K562 (cell line): ENCODE results near the gene ANAPC10. TPM values are rescaled to one million over a fixed set of nuclear protein-coding genes. Genes with fewer than 3 reads are reported as not detected.
A peak's percentile ranks its signal among the peaks of the same experiment; 100 is the strongest.

Experiments used
- ATAC-seq: fragments of 200-7000 bp; cut with Tn5 transposase; 3 replicates; pipeline ENCODE4 v1.9.1; 2020; ENCODE audit warnings: moderate library complexity
- BruUV-seq: library from RNA; stranded (reverse); fragments of 400-500 nt; replicated peaks from 2 replicates; lab custom pipeline; 2021; lab: Mats Ljungman, UMichigan
- CTCF ChIA-PET: fragments of 300-600 bp; formaldehyde crosslinking; extraction: SDS; loops from one replicate; lab custom pipeline; 2021; ENCODE audit warnings: low intra/inter-chr PET ratio; lab: Yijun Ruan, JAX
- POLR2A ChIA-PET: fragments of 300-600, 350-650 bp; sonication (Branson Sonifier 250); formaldehyde crosslinking; extraction: SDS; loops from one replicate; lab custom pipeline; 2021; ENCODE audit warnings: antibody characterized with exemption, inconsistent platforms; lab: Yijun Ruan, JAX
- DNase-seq, 4 experiments: peaks; one replicate each; pipeline versions ENCODE4 v3.0.0 to v3.0.0-alpha.2; 2011 to 2018; ENCODE audit warnings: low spot score in 3 of 4, mixed read lengths in 3 of 4; ENCODE audit errors: extremely low read depth in 1 of 4
- FAIRE-seq: peaks from 2 replicates; lab custom pipeline; 2011; peaks lifted over from hg19 to GRCh38; lab: Jason Lieb, UNC
- H2AFZ ChIP-seq: 2 replicates; pipeline ENCODE4 v1.6.0; 2011; ENCODE audit warnings: low read depth, low read length, control low read depth, inconsistent platforms
- H3K27ac ChIP-seq: fragments of 200-600 bp; 3 replicates; pipeline ENCODE4 v1.8.0; 2011; ENCODE audit warnings: low read depth, mild to moderate bottlenecking, control low read depth, inconsistent platforms, low read length, moderate library complexity, mixed read lengths; ENCODE audit errors: extremely low read depth
- H3K27me3 ChIP-seq, 2 experiments: fragments of 300-600 bp in 1 of 2; 2 replicates in 1 of 2; 3 replicates in 1 of 2; pipeline versions ENCODE4 v1.6.0 to v1.8.0; 2011; ENCODE audit warnings: inconsistent platforms in 2 of 2, low read length in 2 of 2, mild to moderate bottlenecking in 1 of 2, mixed read lengths in 1 of 2, moderate library complexity in 1 of 2; ENCODE audit not compliant: control insufficient read depth in 2 of 2, insufficient read depth in 2 of 2
- H3K36me3 ChIP-seq: fragments of 300-600 bp; 3 replicates; pipeline ENCODE4 v1.8.0; 2011; ENCODE audit warnings: mild to moderate bottlenecking, low read length, inconsistent platforms; ENCODE audit not compliant: control insufficient read depth, insufficient read depth
- H3K4me1 ChIP-seq, 2 experiments: fragments of 200-600 bp in 1 of 2; replicated peaks in 1 of 2; 2 replicates in 1 of 2; 3 replicates in 1 of 2; pipeline versions ENCODE4 v1.5.1 to v1.8.0; 2011; ENCODE audit warnings: inconsistent platforms in 2 of 2, low read length in 2 of 2, mild to moderate bottlenecking in 1 of 2, mixed read lengths in 1 of 2, moderate library complexity in 1 of 2; ENCODE audit not compliant: control insufficient read depth in 2 of 2, insufficient read depth in 2 of 2
- H3K4me2 ChIP-seq: 2 replicates; pipeline ENCODE4 v1.6.1; 2011; ENCODE audit warnings: low read length, control low read depth, inconsistent platforms, mixed read lengths; ENCODE audit not compliant: insufficient read depth
- H3K4me3 ChIP-seq: fragments of 200-600 bp; sonication (generic), shearing (Covaris generic); 2 replicates; pipeline ENCODE4 v1.5.1; 2016; ENCODE audit warnings: control low read depth, inconsistent platforms
- H3K79me2 ChIP-seq: fragments of 200-600 bp; 3 replicates; pipeline ENCODE4 v1.8.0; 2011; ENCODE audit warnings: low read length, inconsistent platforms; ENCODE audit not compliant: control insufficient read depth, insufficient read depth
- H3K9ac ChIP-seq, 2 experiments: 2 replicates each; pipeline versions ENCODE4 v1.6.0 to v1.6.1; 2011; ENCODE audit warnings: low read depth in 2 of 2, low read length in 2 of 2, control low read depth in 1 of 2, inconsistent platforms in 1 of 2, mild to moderate bottlenecking in 1 of 2, mixed read lengths in 1 of 2; ENCODE audit not compliant: insufficient read depth in 1 of 2
- H3K9me1 ChIP-seq: one replicate; pipeline ENCODE4 v1.6.0; 2011; ENCODE audit warnings: inconsistent platforms, mild to moderate bottlenecking, low read length, moderate library complexity; ENCODE audit not compliant: control insufficient read depth, insufficient read depth
- H3K9me3 ChIP-seq: replicated peaks from 2 replicates; pipeline ENCODE4 v1.5.1; 2011; ENCODE audit warnings: low read depth, low read length, inconsistent platforms; ENCODE audit not compliant: control insufficient read depth, insufficient read depth
- H4K20me1 ChIP-seq: replicated peaks from 2 replicates; pipeline ENCODE4 v1.6.1; 2011; ENCODE audit warnings: low read length, inconsistent platforms, mixed read lengths; ENCODE audit not compliant: control insufficient read depth, insufficient read depth
- BACH1 ChIP-seq: fragments of 200-800 bp; sonication (Bioruptor generic); IDR thresholded peaks from 2 replicates; pipeline ENCODE4 v1.6.1; 2016; ENCODE audit warnings: missing genetic modification characterization, missing compliant biosample characterization
- CEBPB ChIP-seq: fragments of 450-650 bp; IDR thresholded peaks from 2 replicates; pipeline ENCODE4 v1.6.1; 2016; ENCODE audit warnings: missing genetic modification characterization, missing compliant biosample characterization
- CEBPG ChIP-seq, 3 experiments: fragments of 200-800 bp in 1 of 3; sonication (Bioruptor generic) in 1 of 3; sonication (generic) in 1 of 3; formaldehyde crosslinking in 1 of 3; IDR thresholded peaks in 2 of 3; conservative IDR thresholded peaks in 1 of 3; 2 replicates each; pipeline versions ENCODE4 v1.6.1 to v1.8.0; 2016 to 2022; ENCODE audit warnings: missing compliant biosample characterization in 2 of 3, missing genetic modification characterization in 2 of 3, mild to moderate bottlenecking in 1 of 3, missing genetic modification reagents in 1 of 3
- CXXC5 ChIP-seq: fragments of 250-450 bp; sonication (Bioruptor Pico); IDR thresholded peaks from 2 replicates; pipeline ENCODE4 v1.8.0; 2022; ENCODE audit warnings: inconsistent platforms, mild to moderate bottlenecking, moderate library complexity
- DACH1 ChIP-seq: fragments of 450-650 bp; IDR thresholded peaks from 2 replicates; pipeline ENCODE4 v1.6.1; 2018; ENCODE audit not compliant: partially characterized antibody
- MTA2 ChIP-seq: fragments of 450-650 bp; IDR thresholded peaks from 2 replicates; pipeline ENCODE4 v1.6.1; 2016; ENCODE audit warnings: low read depth
- TAF9B ChIP-seq: fragments of 450-650 bp; IDR thresholded peaks from 2 replicates; pipeline ENCODE4 v1.6.1; 2018; ENCODE audit warnings: mild to moderate bottlenecking; ENCODE audit not compliant: partially characterized antibody
- XRCC3 ChIP-seq: fragments of 450-650 bp; IDR thresholded peaks from 2 replicates; pipeline ENCODE4 v1.6.1; 2017; ENCODE audit warnings: mild to moderate bottlenecking, moderate library complexity
- ZNF12 ChIP-seq: sonication (generic); formaldehyde crosslinking; IDR thresholded peaks from 2 replicates; pipeline ENCODE4 v1.4.0; 2020; ENCODE audit warnings: mild to moderate bottlenecking, missing genetic modification reagents
- ZNF224 ChIP-seq: sonication (generic); formaldehyde crosslinking; IDR thresholded peaks from 2 replicates; pipeline ENCODE4 v1.8.0; 2022; ENCODE audit warnings: mild to moderate bottlenecking, missing genetic modification reagents
- ZNF277 ChIP-seq: fragments of 250-450 bp; sonication (Bioruptor Pico); IDR thresholded peaks from 2 replicates; pipeline ENCODE4 v1.8.0; 2022; ENCODE audit warnings: inconsistent platforms, mild to moderate bottlenecking, moderate library complexity, borderline replicate concordance
- WGBS: fragments of 100-300 bp; shearing (Covaris generic); methylation state at CpG from one replicate; pipeline ENCODE4 v1.1.6; 2016; ENCODE audit warnings: low coverage, mixed read lengths; ENCODE audit not compliant: insufficient coverage; ENCODE audit errors: missing lambda C conversion rate; 5-methylcytosine and 5-hydroxymethylcytosine counted together
- in situ Hi-C: fragments of 300-500 bp; cut with MboI; formaldehyde crosslinking; loops from 4 replicates; pipeline ENCODE4 v1.15.0; 2018; ENCODE audit warnings: inconsistent platforms, mixed read lengths
- intact Hi-C: fragments of 100-400 bp; cut with micrococcal nuclease; formaldehyde crosslinking; loops from 2 replicates; pipeline ENCODE4 v1.14.2; 2022
- polyA plus RNA-seq, 8 experiments: library from polyadenylated mRNA; depleted of rRNA in 4 of 8; stranded (reverse) in 5 of 8; unstranded in 3 of 8; fragments of >200 nt; fragmentation: Nextera tagmentation in 2 of 8; fragmentation: Illumina TruSeq in 1 of 8; extraction: Ambion mirVana in 2 of 8; extraction: Trizol in 1 of 8; gene quantifications; 2 replicates each; pipeline versions ENCODE4 v1.2.1 to v1.2.3, GENCODE V29; 2011 to 2014; ENCODE audit warnings: inconsistent platforms in 1 of 8, missing spikeins in 1 of 8
- total RNA-seq, 7 experiments: library from RNA; depleted of rRNA in 6 of 7; stranded (reverse); fragments of >200 nt in 6 of 7; fragmentation: Illumina TruSeq in 2 of 7; extraction: Trizol in 2 of 7; gene quantifications; 2 replicates each; pipeline versions ENCODE4 v1.2.1 to v1.2.3, GENCODE V29; 2011 to 2021; ENCODE audit warnings: low replicate concordance in 1 of 7
- TF ChIP-seq, protein P1 (sequence below): sonication (generic); formaldehyde crosslinking; IDR thresholded peaks from 2 replicates; pipeline ENCODE4 v1.8.0; 2023; ENCODE audit warnings: mild to moderate bottlenecking, missing genetic modification reagents

The ANAPC10 gene
- total and polyA plus RNA-seq, 9 of the 15 experiments (the other 6 are each of a cell fraction or from before 2014, with no cell fraction given): 31.0 to 96.2 (median 60.3) TPM

GRCh38 chr4:145056325-145057130 is 41.5 kb downstream of the ANAPC10 start:
- in situ Hi-C loops (loop anchor here (25.0 kb wide), 1 partner anchor 894 kb away; no protein-coding TSS in a partner anchor), intact Hi-C loops (no loop called here)
- Histone ChIP-seq H4K20me1 (no peaks in the 10 kb centered on the region), H3K4me2 (no peak overlapping the region), H3K27ac (no peak overlapping the region), H3K36me3 (no peaks in the 10 kb centered on the region; the same call in 2 of the 3 replicates), H3K4me3 (no peak overlapping the region), H3K4me1 (no peaks in the 10 kb centered on the region), H3K9me3 (no peaks in the 10 kb centered on the region), H3K9me1 (no peaks in the 10 kb centered on the region), H3K27me3 (no peaks in the 10 kb centered on the region), H3K9ac (no peak overlapping the region), H3K79me2 (no peaks in the 10 kb centered on the region)
- ChIA-PET CTCF (no interaction called here), POLR2A (no interaction called here)
- 90% methylated on average over 5 of the region's 6 CpGs for WGBS
- FAIRE-seq (no peak), DNase-seq (no peak)
- no TSS peak for BruUV-seq
- TF ChIP-seq BACH1 (tag) (no peak), CEBPG (CRISPR knock-in tag; IDR thresholded peaks at IDR 0.05) (no peak), CEBPG (tag; conservative IDR thresholded peaks at IDR 0.05 in 1 of 2, IDR thresholded peaks at IDR 0.05 in 1 of 2) (peak in 1 of 2 experiments; percentile 36; a peak in 1 of 4 replicates), TAF9B (no peak), ZNF224 (no peak), XRCC3 (no peak), DACH1 (no peak), ZNF12 (CRISPR knock-in tag) (no peak), CEBPB (tag) (peak; percentile 64), ZNF277 (CRISPR knock-in tag) (no peak), CXXC5 (CRISPR knock-in tag) (no peak), MTA2 (no peak)
- TF ChIP-seq, protein P1, sequence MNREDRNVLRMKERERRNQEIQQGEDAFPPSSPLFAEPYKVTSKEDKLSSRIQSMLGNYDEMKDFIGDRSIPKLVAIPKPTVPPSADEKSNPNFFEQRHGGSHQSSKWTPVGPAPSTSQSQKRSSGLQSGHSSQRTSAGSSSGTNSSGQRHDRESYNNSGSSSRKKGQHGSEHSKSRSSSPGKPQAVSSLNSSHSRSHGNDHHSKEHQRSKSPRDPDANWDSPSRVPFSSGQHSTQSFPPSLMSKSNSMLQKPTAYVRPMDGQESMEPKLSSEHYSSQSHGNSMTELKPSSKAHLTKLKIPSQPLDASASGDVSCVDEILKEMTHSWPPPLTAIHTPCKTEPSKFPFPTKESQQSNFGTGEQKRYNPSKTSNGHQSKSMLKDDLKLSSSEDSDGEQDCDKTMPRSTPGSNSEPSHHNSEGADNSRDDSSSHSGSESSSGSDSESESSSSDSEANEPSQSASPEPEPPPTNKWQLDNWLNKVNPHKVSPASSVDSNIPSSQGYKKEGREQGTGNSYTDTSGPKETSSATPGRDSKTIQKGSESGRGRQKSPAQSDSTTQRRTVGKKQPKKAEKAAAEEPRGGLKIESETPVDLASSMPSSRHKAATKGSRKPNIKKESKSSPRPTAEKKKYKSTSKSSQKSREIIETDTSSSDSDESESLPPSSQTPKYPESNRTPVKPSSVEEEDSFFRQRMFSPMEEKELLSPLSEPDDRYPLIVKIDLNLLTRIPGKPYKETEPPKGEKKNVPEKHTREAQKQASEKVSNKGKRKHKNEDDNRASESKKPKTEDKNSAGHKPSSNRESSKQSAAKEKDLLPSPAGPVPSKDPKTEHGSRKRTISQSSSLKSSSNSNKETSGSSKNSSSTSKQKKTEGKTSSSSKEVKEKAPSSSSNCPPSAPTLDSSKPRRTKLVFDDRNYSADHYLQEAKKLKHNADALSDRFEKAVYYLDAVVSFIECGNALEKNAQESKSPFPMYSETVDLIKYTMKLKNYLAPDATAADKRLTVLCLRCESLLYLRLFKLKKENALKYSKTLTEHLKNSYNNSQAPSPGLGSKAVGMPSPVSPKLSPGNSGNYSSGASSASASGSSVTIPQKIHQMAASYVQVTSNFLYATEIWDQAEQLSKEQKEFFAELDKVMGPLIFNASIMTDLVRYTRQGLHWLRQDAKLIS (CRISPR knock-in tag): no peak
- TF ChIP-seq, all 486 proteins: peak for 2
- no peak overlapping the region for H2AFZ ChIP-seq
- no peak for ATAC-seq
